Panc1 (cell line): ENCODE measurements around the gene FNTB.

Source experiments
- CTCF ChIP-seq: fragments of 450-650 bp; IDR thresholded peaks from 2 replicates; pipeline ENCODE4 v1.5.1; 2017; ENCODE audit warnings: mild to moderate bottlenecking
- POLR2AphosphoS5 ChIP-seq: IDR thresholded peaks from 2 replicates; pipeline ENCODE4 v1.6.1; 2012; ENCODE audit warnings: mild to moderate bottlenecking, low read depth, low read length, moderate library complexity

GRCh38 chr14:65033181-65033580 lies 46.5 kb downstream of the FNTB start:
- TF ChIP-seq CTCF (no peak), POLR2AphosphoS5 (no peak)
